NB4 (cell line): ENCODE measurements around the gene PARP1.

Experiments used
- DNase-seq: peaks from one replicate; pipeline ENCODE4 v3.0.0; 2010; ENCODE audit warnings: low read depth
- H3K4me3 ChIP-seq: one replicate; pipeline ENCODE4 v1.5.1; 2011; ENCODE audit warnings: mild to moderate bottlenecking, low read depth, low read length, moderate library complexity
- CTCF ChIP-seq: IDR thresholded peaks from one replicate; pipeline ENCODE4 v1.5.1; 2012; ENCODE audit warnings: low read depth, low read length
- MAX ChIP-seq: IDR thresholded peaks from 2 replicates; pipeline ENCODE4 v1.6.1; 2011; ENCODE audit warnings: low read depth, low read length
- MYC ChIP-seq: IDR thresholded peaks from 2 replicates; pipeline ENCODE4 v1.6.1; 2011; ENCODE audit warnings: low read depth, low read length
- POLR2A ChIP-seq: IDR thresholded peaks from 2 replicates; pipeline ENCODE4 v1.6.1; 2011; ENCODE audit warnings: mild to moderate bottlenecking; ENCODE audit not compliant: insufficient read length; ENCODE audit errors: extremely low read depth

PARP1 gene

GRCh38 chr1:226337276-226337875 lies 70.5 kb downstream of the PARP1 start:
- DNase-seq = no peak
- no peak overlapping the region for H3K4me3 ChIP-seq
- TF ChIP-seq CTCF (no peak), MAX (no peak), POLR2A (no peak), MYC (no peak)

- no peak for TF ChIP-seq POLR2A
- TF ChIP-seq MAX = no peak
- TF ChIP-seq MYC = no peak
- TF ChIP-seq CTCF = no peak
These were observed 72.2 kb downstream of the PARP1 start for GRCh38 chr1:226335661-226336060.

GRCh38 chr1:226332947-226333346 lies 74.9 kb downstream of the PARP1 start:
- no peak overlapping the region for H3K4me3 ChIP-seq
- no peak for DNase-seq
- TF ChIP-seq MYC (no peak), CTCF (no peak), POLR2A (no peak), MAX (no peak)

More at GRCh38 chr1:226335661-226336060, 72.2 kb downstream of the PARP1 start:
- DNase-seq = no peak
- H3K4me3 ChIP-seq = no peak overlapping the region

- H3K4me3 ChIP-seq = no peak overlapping the region
- no peak for DNase-seq
- no peak for TF ChIP-seq MAX
- no peak for TF ChIP-seq CTCF
- no peak for TF ChIP-seq POLR2A
- no peak for TF ChIP-seq MYC
These were observed 78.7 kb downstream of the PARP1 start for GRCh38 chr1:226329237-226329636.

- TF ChIP-seq POLR2A (no peak), CTCF (no peak), MAX (no peak), MYC (no peak)
- H3K4me3 ChIP-seq = no peak overlapping the region
- peak; percentile 43 for DNase-seq
These were observed 80.1 kb downstream of the PARP1 start for GRCh38 chr1:226327761-226328162.

- TF ChIP-seq MAX (no peak), MYC (no peak), POLR2A (no peak), CTCF (no peak)
- DNase-seq = no peak
- H3K4me3 ChIP-seq = no peak overlapping the region
These were observed 82.7 kb downstream of the PARP1 start for GRCh38 chr1:226325178-226325577.
